Endothelial cell of umbilical vein (primary cell): Measurements from ENCODE around the gene SCAI.

Experiments used
- EZH2 ChIP-seq: IDR thresholded peaks from 2 replicates; pipeline ENCODE4 v1.6.1; 2012; ENCODE audit warnings: borderline replicate concordance, low read depth, mild to moderate bottlenecking, moderate library complexity, low read length, inconsistent platforms; ENCODE audit not compliant: severe bottlenecking
- FOS ChIP-seq: IDR thresholded peaks from 2 replicates; pipeline ENCODE4 v1.6.1; 2011; ENCODE audit warnings: mild to moderate bottlenecking, low read length, moderate library complexity, borderline replicate concordance; ENCODE audit not compliant: insufficient read depth
- GATA2 ChIP-seq: IDR thresholded peaks from 2 replicates; pipeline ENCODE4 v1.7.0; 2011; ENCODE audit warnings: low read depth, mild to moderate bottlenecking, moderate library complexity, mixed read lengths, low read length; ENCODE audit not compliant: insufficient read length, insufficient read depth
- JUN ChIP-seq: IDR thresholded peaks from 2 replicates; pipeline ENCODE4 v1.6.1; 2011; ENCODE audit warnings: borderline replicate concordance, low read depth; ENCODE audit not compliant: insufficient read length, insufficient read depth
- POLR2A ChIP-seq: IDR thresholded peaks from 2 replicates; pipeline ENCODE4 v1.6.1; 2012; ENCODE audit warnings: low read depth, mild to moderate bottlenecking, control low read depth, low read length
- POLR2AphosphoS5 ChIP-seq: IDR thresholded peaks from 2 replicates; pipeline ENCODE4 v1.6.1; 2012; ENCODE audit warnings: low read depth, mild to moderate bottlenecking, control low read depth, low read length, moderate library complexity; ENCODE audit not compliant: insufficient read depth
- TF ChIP-seq, protein P1 (sequence below): IDR thresholded peaks from 2 replicates; pipeline ENCODE4 v1.6.1; 2011; ENCODE audit not compliant: insufficient read depth, insufficient read length
- TF ChIP-seq, protein P2 (sequence below), 2 donors: IDR thresholded peaks; 1 replicate in 1 of 2; 2 replicates in 1 of 2; pipeline ENCODE4 v1.5.1; 2011; ENCODE audit warnings: low read length in 2 of 2, mild to moderate bottlenecking in 2 of 2, moderate library complexity in 2 of 2, control low read depth in 1 of 2, inconsistent platforms in 1 of 2, low read depth in 1 of 2; ENCODE audit not compliant: insufficient read depth in 1 of 2; ENCODE audit errors: extremely low read depth in 1 of 2

DNA sequence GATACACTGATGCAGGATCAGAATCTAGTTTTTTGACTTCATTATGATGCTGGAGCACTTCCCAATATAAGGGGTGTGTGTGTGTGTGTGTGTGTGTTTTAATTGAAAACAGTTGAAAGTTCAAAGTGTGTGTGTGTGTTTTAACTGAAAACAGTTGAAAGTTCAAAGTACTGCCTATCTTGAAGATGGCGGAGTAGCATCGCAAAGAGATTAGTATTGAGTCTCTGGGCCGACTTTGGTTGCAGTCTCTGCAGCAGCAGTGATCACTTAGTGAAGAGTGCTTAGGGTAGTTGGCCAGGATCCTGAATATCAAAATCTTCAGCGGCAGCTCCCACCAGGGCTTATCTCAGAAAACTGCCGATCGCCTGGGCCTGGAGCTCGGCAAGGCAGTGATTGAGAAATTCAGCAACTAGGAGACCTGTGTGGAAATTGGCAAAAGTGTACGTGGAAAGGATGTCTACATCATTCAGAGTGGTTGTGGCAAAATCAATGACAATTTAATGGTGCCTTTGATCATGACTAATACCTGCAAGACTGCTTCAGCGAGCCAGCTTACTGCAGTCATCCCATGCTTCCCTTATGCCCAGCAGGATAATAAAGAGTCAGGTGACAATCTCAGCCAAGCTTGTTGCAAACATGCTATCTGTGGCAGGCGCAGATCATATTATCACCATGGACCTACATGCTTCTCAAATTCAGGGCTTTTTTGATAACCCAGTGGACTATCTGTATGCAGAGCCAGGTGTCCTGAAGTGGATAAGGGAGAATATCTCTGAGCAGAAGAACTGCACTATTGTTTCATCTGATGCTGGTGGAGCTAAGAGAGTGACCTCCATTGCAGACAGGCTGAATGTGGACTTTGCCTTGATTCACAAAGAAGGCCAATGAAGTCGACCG is 7.3 kb upstream of the SCAI start:
- TF ChIP-seq POLR2AphosphoS5, result no peak
- TF ChIP-seq, protein P1, sequence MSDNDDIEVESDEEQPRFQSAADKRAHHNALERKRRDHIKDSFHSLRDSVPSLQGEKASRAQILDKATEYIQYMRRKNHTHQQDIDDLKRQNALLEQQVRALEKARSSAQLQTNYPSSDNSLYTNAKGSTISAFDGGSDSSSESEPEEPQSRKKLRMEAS, result no peak
- TF ChIP-seq, protein P2, sequence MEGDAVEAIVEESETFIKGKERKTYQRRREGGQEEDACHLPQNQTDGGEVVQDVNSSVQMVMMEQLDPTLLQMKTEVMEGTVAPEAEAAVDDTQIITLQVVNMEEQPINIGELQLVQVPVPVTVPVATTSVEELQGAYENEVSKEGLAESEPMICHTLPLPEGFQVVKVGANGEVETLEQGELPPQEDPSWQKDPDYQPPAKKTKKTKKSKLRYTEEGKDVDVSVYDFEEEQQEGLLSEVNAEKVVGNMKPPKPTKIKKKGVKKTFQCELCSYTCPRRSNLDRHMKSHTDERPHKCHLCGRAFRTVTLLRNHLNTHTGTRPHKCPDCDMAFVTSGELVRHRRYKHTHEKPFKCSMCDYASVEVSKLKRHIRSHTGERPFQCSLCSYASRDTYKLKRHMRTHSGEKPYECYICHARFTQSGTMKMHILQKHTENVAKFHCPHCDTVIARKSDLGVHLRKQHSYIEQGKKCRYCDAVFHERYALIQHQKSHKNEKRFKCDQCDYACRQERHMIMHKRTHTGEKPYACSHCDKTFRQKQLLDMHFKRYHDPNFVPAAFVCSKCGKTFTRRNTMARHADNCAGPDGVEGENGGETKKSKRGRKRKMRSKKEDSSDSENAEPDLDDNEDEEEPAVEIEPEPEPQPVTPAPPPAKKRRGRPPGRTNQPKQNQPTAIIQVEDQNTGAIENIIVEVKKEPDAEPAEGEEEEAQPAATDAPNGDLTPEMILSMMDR (IDR thresholded peaks at IDR 0.05; ENCODE audit: extremely low read depth in 1 of 2, insufficient read depth in 1 of 2, low read depth in 1 of 2, low read length in 2 of 2), result no peak
- no peak for TF ChIP-seq POLR2A
- TF ChIP-seq FOS, result no peak
- no peak for TF ChIP-seq GATA2
- TF ChIP-seq EZH2, result no peak
- no peak for TF ChIP-seq JUN
